ENCODE results near the gene MXRA7. TPM values are rescaled to one million over a fixed set of nuclear protein-coding genes. Genes with fewer than 3 reads are reported as not detected.

Gene MXRA7
- total and polyA plus RNA-seq, 2 donors (not counting 1 experiment from before 2014, with no cell fraction given) = 5.5 to 16.1 TPM

- Mint-ChIP-seq H3K4me1 (peaks cover 14% of the 10 kb centered on the region), H3K9me3 (ENCODE audit: insufficient read depth) (no peaks in the 10 kb centered on the region), H3K27me3 (no peaks in the 10 kb centered on the region), H3K4me3 (peak overlapping the region; percentile 81), H3K27ac (peak overlapping the region; percentile 56)
- 98% methylated on average over 23 of the region's 29 CpGs for WGBS (ENCODE audit: insufficient coverage)
- ChIA-PET CTCF (no interaction called here), POLR2A (no interaction called here)
- Histone ChIP-seq H3K4me1 (ENCODE audit: control insufficient read depth in 2 of 2, insufficient read depth in 2 of 2, low read length in 2 of 2) (peaks cover 11 to 14% of the 10 kb centered on the region in 2 donors), H3K27me3 (replicated peaks in 1 of 4; ENCODE audit: control extremely low read depth in 1 of 4, control insufficient read depth in 3 of 4, insufficient read depth in 4 of 4, low read length in 3 of 4) (no peaks in the 10 kb centered on the region), H3K36me3 (replicated peaks in 1 of 2; ENCODE audit: control extremely low read depth in 1 of 2, control insufficient read depth in 1 of 2, extremely low read depth in 1 of 2, insufficient read depth in 2 of 2, low read length in 1 of 2) (peaks cover 3 to 6% of the 10 kb centered on the region in 2 experiments), H3K9ac (ENCODE audit: low read length) (no peak overlapping the region), H3K27ac (ENCODE audit: low read length in 2 of 2) (no peak overlapping the region), H3K9me3 (ENCODE audit: control extremely low read depth in 1 of 3, control insufficient read depth in 2 of 3, insufficient read depth in 1 of 3, low read length in 2 of 3) (no peaks in the 10 kb centered on the region), H3K4me3 (ENCODE audit: control extremely low read depth in 1 of 5, extremely low read depth in 1 of 5, insufficient read depth in 1 of 5, low read depth in 2 of 5, low read length in 4 of 5) (no peak overlapping the region), H4K20me1 (ENCODE audit: control insufficient read depth, insufficient read depth, low read length, poor library complexity, severe bottlenecking) (peaks cover 6% of the 10 kb centered on the region), H3K4me2 (replicated peaks; ENCODE audit: low read depth, low read length, poor library complexity, severe bottlenecking) (peak overlapping the region; percentile 85), H3K79me2 (ENCODE audit: control insufficient read depth, insufficient read depth, low read length) (peaks cover 17% of the 10 kb centered on the region), H2AFZ (ENCODE audit: insufficient read depth, low read depth, low read length, poor library complexity, severe bottlenecking) (peak overlapping the region; percentile 81)
- no peak for TF ChIP-seq EZH2 (IDR thresholded peaks at IDR 0.05; ENCODE audit: borderline replicate concordance, insufficient read depth, low read depth, low read length, poor library complexity, severe bottlenecking)
- TF ChIP-seq CTCF (IDR thresholded peaks at IDR 0.05) = no peak
- intact Hi-C loops (cut with micrococcal nuclease) = no loop called here
- no peak for DNase-seq
- no peak for ATAC-seq (ENCODE audit: low read depth)
Measured at GRCh38 chr17:76709077-76709950, 1.5 kb downstream of the MXRA7 start.

Measured in B cell (primary cell).